NCI-H2029 (cell line): ENCODE results near the gene DOK6.
"Not testable (repeated sequence)": the region's sequence is repeated elsewhere in the genome, so short reads cannot be mapped to it uniquely, and the experiment has no call there.

Source experiments
- DNase-seq: peaks from one replicate; lab custom pipeline; 2025; lab: John Stamatoyannopoulos, UW

The DOK6 gene

GRCh38 chr18:69400253-69400975, at the start of gene DOK6:
Gene DOK6, plus strand, starts transcription at chr18:69400888.
- peak; percentile 5 for DNase-seq

GRCh38 chr18:69353023-69353422, 47.7 kb upstream of the DOK6 start:
- DNase-seq, result no peak

- DNase-seq, result no peak
Measured at GRCh38 chr18:69357590-69357989, 43.1 kb upstream of the DOK6 start.

- no peak for DNase-seq
Measured at GRCh38 chr18:69358212-69358895, 42.3 kb upstream of the DOK6 start.

GRCh38 chr18:69359768-69360167, 40.9 kb upstream of the DOK6 start:
- DNase-seq, result not testable (repeated sequence)

- no peak for DNase-seq
Measured at GRCh38 chr18:69364930-69365329, 35.8 kb upstream of the DOK6 start.

- no peak for DNase-seq
Measured at GRCh38 chr18:69365658-69366057, 35.0 kb upstream of the DOK6 start.

GRCh38 chr18:69367104-69367503, 33.6 kb upstream of the DOK6 start:
- no peak for DNase-seq

- DNase-seq, result no peak
Measured at GRCh38 chr18:69371729-69372128, 29.0 kb upstream of the DOK6 start.

GRCh38 chr18:69380324-69380723, 20.4 kb upstream of the DOK6 start:
- DNase-seq, result no peak

GRCh38 chr18:69383186-69383585, 17.5 kb upstream of the DOK6 start:
- DNase-seq, result no peak

- DNase-seq, result no peak
Measured at GRCh38 chr18:69387186-69387585, 13.5 kb upstream of the DOK6 start.

GRCh38 chr18:69388222-69388621, 12.5 kb upstream of the DOK6 start:
- DNase-seq, result no peak

- DNase-seq, result no peak
Measured at GRCh38 chr18:69397096-69397495, 3.6 kb upstream of the DOK6 start.

GRCh38 chr18:69399253-69399652, 1.4 kb upstream of the DOK6 start:
- DNase-seq, result no peak

- no peak for DNase-seq
Measured at GRCh38 chr18:69400976-69401225, 213 bp downstream of the DOK6 start.

- DNase-seq, result no peak
Measured at GRCh38 chr18:69401226-69401971, 711 bp downstream of the DOK6 start.

GRCh38 chr18:69401972-69402532, 1.4 kb downstream of the DOK6 start:
- DNase-seq, result no peak

- no peak for DNase-seq
Measured at GRCh38 chr18:69402533-69402989, 1.9 kb downstream of the DOK6 start.

GRCh38 chr18:69408522-69408921, 7.8 kb downstream of the DOK6 start:
- no peak for DNase-seq

- no peak for DNase-seq
Measured at GRCh38 chr18:69411199-69411598, 10.5 kb downstream of the DOK6 start.

GRCh38 chr18:69414184-69414583, 13.5 kb downstream of the DOK6 start:
- no peak for DNase-seq

- no peak for DNase-seq
Measured at GRCh38 chr18:69432847-69433246, 32.2 kb downstream of the DOK6 start.
